22Rv1 (cell line): ENCODE results near the gene OLFM1.

Experiments used
- H3K27ac ChIP-seq: fragments of 450-650 bp; 2 replicates; pipeline ENCODE4 v1.5.1; 2017
- CTCF ChIP-seq: fragments of 450-650 bp; IDR thresholded peaks from 2 replicates; pipeline ENCODE4 v1.5.1; 2017; ENCODE audit warnings: mild to moderate bottlenecking
- ZFX ChIP-seq: fragments of 450-650 bp; IDR thresholded peaks from 2 replicates; pipeline ENCODE4 v1.6.1; 2017; ENCODE audit warnings: antibody characterized with exemption, borderline replicate concordance

OLFM1 gene

DNA sequence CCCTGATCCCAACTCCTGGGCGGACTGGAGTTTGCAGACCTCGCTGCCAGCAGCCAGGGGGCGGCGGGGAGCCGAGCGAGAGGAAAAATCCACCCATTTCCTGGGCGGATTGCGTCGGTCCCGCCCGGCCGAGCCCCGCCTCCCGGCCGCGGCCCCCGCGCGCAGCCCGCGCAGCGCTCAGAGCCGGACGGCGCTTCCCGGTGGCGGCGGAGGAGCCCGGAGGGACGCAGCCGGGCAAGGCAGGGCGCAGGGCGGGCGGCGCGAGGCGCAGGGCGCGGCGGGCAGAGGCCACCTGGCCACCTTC lies at the start of gene OLFM1:
OLFM1 (plus strand) TSS at position 180 of the 304 bp plus-strand sequence. CDS start 322 bp downstream, outside the sequence.
- no peak within 1 kb of the TSS for H3K27ac ChIP-seq
- peak; percentile 82 for TF ChIP-seq CTCF
- no peak for TF ChIP-seq ZFX

GRCh38 chr9:135038331-135038730 lies 49.1 kb upstream of the OLFM1 start:
- TF ChIP-seq CTCF (no peak), ZFX (no peak)
- no peak overlapping the region for H3K27ac ChIP-seq

DNA sequence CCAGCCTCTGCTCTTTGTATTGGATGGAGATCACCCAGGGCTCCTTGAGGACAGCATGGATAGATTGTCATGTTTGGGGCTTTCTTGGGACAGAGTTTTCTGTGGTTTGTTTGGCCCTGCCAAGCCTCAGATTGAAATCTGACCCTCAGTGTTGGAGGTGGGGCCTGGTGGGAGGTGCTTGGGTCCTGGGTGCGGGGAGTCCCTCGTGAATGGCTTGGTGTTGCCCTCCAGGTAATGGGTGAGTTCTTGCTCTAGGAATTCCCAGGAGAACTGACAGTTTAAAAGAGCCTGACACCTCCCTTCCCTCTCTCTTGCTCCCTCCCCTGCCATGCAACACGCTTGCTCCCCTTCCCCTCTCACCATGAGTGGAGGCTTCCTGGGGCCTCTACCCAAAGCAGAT lies 48.6 kb upstream of the OLFM1 start:
- TF ChIP-seq ZFX, result no peak
- TF ChIP-seq CTCF, result no peak
- no peak overlapping the region for H3K27ac ChIP-seq

DNA sequence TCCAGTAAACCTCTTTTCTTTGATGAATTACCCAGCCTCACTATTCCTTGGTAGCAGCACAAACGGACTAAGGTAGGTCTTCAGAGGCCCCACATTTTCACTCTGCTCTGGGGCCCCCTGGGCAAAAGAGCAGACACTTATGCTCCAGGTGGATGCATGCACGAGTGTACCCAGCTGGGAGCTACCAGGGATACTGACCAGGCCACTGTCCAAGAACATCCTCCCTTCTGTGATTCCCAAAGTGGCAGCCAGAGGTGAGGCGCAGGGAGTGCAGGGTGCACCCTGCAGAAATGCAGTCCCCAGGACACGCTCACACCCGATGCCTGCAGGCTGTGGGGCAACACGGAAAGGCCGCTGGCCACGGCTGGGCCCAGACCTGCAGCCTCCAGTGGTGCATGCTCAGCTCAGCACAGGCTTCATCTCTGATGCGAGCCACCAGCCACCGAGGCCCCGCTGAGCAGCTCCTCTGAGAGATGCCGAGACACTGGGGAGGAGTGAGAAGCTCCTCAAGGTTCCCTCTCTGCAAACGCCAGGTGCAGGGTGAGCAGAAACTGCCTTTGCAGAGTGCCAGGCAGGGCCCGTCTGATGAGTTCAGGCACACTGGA lies 48.1 kb upstream of the OLFM1 start:
- TF ChIP-seq CTCF (no peak), ZFX (no peak)

GRCh38 chr9:135039916-135040645 lies 47.4 kb upstream of the OLFM1 start:
- no peak for TF ChIP-seq CTCF
- no peak for TF ChIP-seq ZFX
- H3K27ac ChIP-seq, result no peak overlapping the region

More for the DNA sequence above, 48.1 kb upstream of the OLFM1 start:
- no peak overlapping the region for H3K27ac ChIP-seq

- no peak overlapping the region for H3K27ac ChIP-seq
- TF ChIP-seq CTCF (no peak), ZFX (no peak)
These were observed 46.6 kb upstream of the OLFM1 start for GRCh38 chr9:135040892-135041291.

GRCh38 chr9:135043345-135043744 lies 44.1 kb upstream of the OLFM1 start:
- no peak for TF ChIP-seq ZFX
- TF ChIP-seq CTCF, result no peak
- no peak overlapping the region for H3K27ac ChIP-seq
